Upper lobe of left lung (tissue), 6 donors: ENCODE data around the gene NSMF. TPM values are rescaled to one million over a fixed set of nuclear protein-coding genes. Genes with fewer than 3 reads are reported as not detected.

Experiments
- ATAC-seq, 2 donors: fragments of 200-7000 bp; cut with Tn5 transposase; one replicate each; pipeline ENCODE4 v1.9.1; 2022; ENCODE audit warnings: mild to moderate bottlenecking in 2 of 2, moderate library complexity in 2 of 2; ENCODE audit not compliant: low FRiP score in 2 of 2
- DNase-seq, 2 donors: peaks; one replicate each; pipeline ENCODE4 v3.0.0-alpha.2; 2019 to 2020
- H3K27ac ChIP-seq, 4 donors: fragments of 200-600 bp; sonication (generic); one replicate each; pipeline ENCODE4 v1.5.1; 2016 to 2019
- H3K27me3 ChIP-seq, 4 donors: fragments of 200-600 bp; sonication (generic); one replicate each; pipeline ENCODE4 v1.5.1; 2017 to 2019
- H3K36me3 ChIP-seq, 4 donors: fragments of 200-600 bp; sonication (generic); one replicate each; pipeline ENCODE4 v1.5.1; 2016 to 2019
- H3K4me1 ChIP-seq, 4 donors: fragments of 200-600 bp; sonication (generic); one replicate each; pipeline ENCODE4 v1.5.1; 2018 to 2019
- H3K4me3 ChIP-seq, 4 donors: fragments of 200-600 bp; sonication (generic); one replicate each; pipeline ENCODE4 v1.5.1; 2017 to 2019; ENCODE audit warnings: mild to moderate bottlenecking in 2 of 4, moderate library complexity in 1 of 4
- H3K9me3 ChIP-seq, 4 donors: fragments of 200-600 bp; sonication (generic); one replicate each; pipeline ENCODE4 v1.5.1; 2018 to 2019
- CTCF ChIP-seq, 6 experiments: fragments of 450-650 bp in 4 of 6; fragments of 200-600 bp in 2 of 6; sonication (generic) in 2 of 6; IDR thresholded peaks; one replicate each; pipeline ENCODE4 v1.5.1; 2016 to 2019; ENCODE audit warnings: antibody characterized with exemption in 6 of 6
- EP300 ChIP-seq, 4 donors: sonication (generic); formaldehyde crosslinking; IDR thresholded peaks; one replicate each; pipeline ENCODE4 v1.5.1; 2017; ENCODE audit warnings: antibody characterized with exemption in 4 of 4, control low read depth in 2 of 4
- POLR2A ChIP-seq, 4 donors: fragments of 450-650 bp; IDR thresholded peaks; one replicate each; pipeline ENCODE4 v1.5.1; 2016 to 2017; ENCODE audit warnings: antibody characterized with exemption in 4 of 4, mild to moderate bottlenecking in 2 of 4
- POLR2AphosphoS5 ChIP-seq, 2 donors: sonication (generic); formaldehyde crosslinking; IDR thresholded peaks; one replicate each; pipeline ENCODE4 v1.5.1; 2017; ENCODE audit warnings: antibody characterized with exemption in 2 of 2
- WGBS, 2 donors: methylation state at CpG; one replicate each; pipeline ENCODE4 v1.1.5; 2017 to 2018; 5-methylcytosine and 5-hydroxymethylcytosine counted together
- total RNA-seq, 6 donors: library from RNA; depleted of rRNA in 4 of 6; stranded (reverse); fragments of >200 nt in 4 of 6; gene quantifications; one replicate each; pipeline versions ENCODE4 v1.1.0 to v1.2.1, GENCODE V29; 2016 to 2021
- donor health status: DM: no; HTN: no; CAD: no; lungs with moderate emphysema.
- donor health status: DM: no; HTN: yes; CAD: no; lungs with severe emphysema.

NSMF gene
- total RNA-seq, 6 donors from 2014 or later: 20.4 to 57.6 (median 25.9) TPM

GRCh38 chr9:137465720-137466388, 6.7 kb upstream of the NSMF start:
- H3K4me1 ChIP-seq: peaks cover 0 to 14% (median 2%) of the 10 kb centered on the region in 4 donors
- no peak overlapping the region for H3K4me3 ChIP-seq
- no peaks in the 10 kb centered on the region for H3K27me3 ChIP-seq
- no peak for TF ChIP-seq POLR2A (IDR thresholded peaks at IDR 0.05)
- TF ChIP-seq EP300 (IDR thresholded peaks at IDR 0.05): no peak
- TF ChIP-seq POLR2AphosphoS5 (IDR thresholded peaks at IDR 0.05): no peak
- no peak for TF ChIP-seq CTCF (IDR thresholded peaks at IDR 0.05)
- H3K36me3 ChIP-seq: no peaks in the 10 kb centered on the region
- no peak for ATAC-seq
- H3K27ac ChIP-seq: no peak overlapping the region
- 86 to 91% methylated on average over 22 to 23 of the region's 23 CpGs for WGBS, 2 donors
- DNase-seq: peak in 1 of 2 donors; percentile 53
- no peaks in the 10 kb centered on the region for H3K9me3 ChIP-seq

GRCh38 chr9:137465000-137465719, 6.0 kb upstream of the NSMF start:
- ATAC-seq (no peak), DNase-seq (peak in 1 of 2 donors; percentile 76)
- Histone ChIP-seq H3K36me3 (no peaks in the 10 kb centered on the region), H3K27ac (no peak overlapping the region), H3K9me3 (no peaks in the 10 kb centered on the region), H3K4me3 (no peak overlapping the region), H3K4me1 (peaks cover 0 to 14% (median 2%) of the 10 kb centered on the region in 4 donors), H3K27me3 (no peaks in the 10 kb centered on the region)
- TF ChIP-seq POLR2AphosphoS5 (IDR thresholded peaks at IDR 0.05): no peak
- no peak for TF ChIP-seq POLR2A (IDR thresholded peaks at IDR 0.05)
- no peak for TF ChIP-seq CTCF (IDR thresholded peaks at IDR 0.05)
- TF ChIP-seq EP300 (IDR thresholded peaks at IDR 0.05): no peak
- 92 to 93% methylated on average over 7 to 20 of the region's 23 CpGs for WGBS, 2 donors

- Histone ChIP-seq H3K9me3 (no peaks in the 10 kb centered on the region), H3K36me3 (no peaks in the 10 kb centered on the region), H3K4me1 (peaks cover 5 to 20% (median 9%) of the 10 kb centered on the region in 4 donors), H3K4me3 (no peak overlapping the region), H3K27ac (no peak overlapping the region), H3K27me3 (no peaks in the 10 kb centered on the region)
- DNase-seq (peak in 1 of 2 donors; percentile 71), ATAC-seq (no peak)
- no peak for TF ChIP-seq EP300 (IDR thresholded peaks at IDR 0.05)
- no peak for TF ChIP-seq CTCF (IDR thresholded peaks at IDR 0.05)
- TF ChIP-seq POLR2AphosphoS5 (IDR thresholded peaks at IDR 0.05): no peak
- TF ChIP-seq POLR2A (IDR thresholded peaks at IDR 0.05): no peak
- 96 to 97% methylated on average over 19 to 23 of the region's 28 CpGs for WGBS, 2 donors
These were observed 5.3 kb upstream of the NSMF start for GRCh38 chr9:137464291-137464999.

GRCh38 chr9:137463931-137464290, 4.8 kb upstream of the NSMF start:
- TF ChIP-seq POLR2A (IDR thresholded peaks at IDR 0.05) (no peak), POLR2AphosphoS5 (IDR thresholded peaks at IDR 0.05) (no peak), CTCF (IDR thresholded peaks at IDR 0.05) (no peak), EP300 (IDR thresholded peaks at IDR 0.05) (no peak)
- Histone ChIP-seq H3K36me3 (no peaks in the 10 kb centered on the region), H3K27me3 (no peaks in the 10 kb centered on the region), H3K4me1 (peaks cover 6 to 23% (median 10%) of the 10 kb centered on the region in 4 donors), H3K27ac (no peak overlapping the region), H3K4me3 (no peak overlapping the region), H3K9me3 (no peaks in the 10 kb centered on the region)
- WGBS, 2 donors: 95 to 99% methylated on average over 13 to 17 of the region's 18 CpGs
- ATAC-seq (no peak), DNase-seq (peak in 1 of 2 donors; percentile 68)
